ENCODE measurements around the gene KRT4.
"Not testable (repeated sequence)": the region's sequence is repeated elsewhere in the genome, so short reads cannot be mapped to it uniquely, and the experiment has no call there.

Gene KRT4

DNA sequence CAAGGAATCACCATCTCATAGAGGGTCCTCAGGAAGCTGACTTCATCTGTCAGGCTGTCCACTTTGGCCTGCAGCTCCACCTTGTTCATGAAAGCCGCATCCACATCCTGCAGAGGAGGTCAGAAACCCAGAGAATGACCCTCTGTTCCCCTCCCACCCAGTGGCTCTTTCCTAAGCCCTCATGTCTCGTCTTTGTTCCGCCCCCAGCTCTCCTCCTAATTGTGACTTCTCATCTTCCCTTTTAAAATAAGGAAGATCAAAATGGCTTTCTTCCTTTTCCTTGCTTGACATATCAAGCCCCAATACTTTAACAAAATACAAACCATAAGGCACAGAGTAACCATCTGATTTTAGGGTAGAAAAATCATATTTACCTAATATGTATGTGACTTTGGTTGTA is 41.1 kb downstream of the KRT4 start:
- DNase-seq (ENCODE audit: low spot score), result no peak

DNA sequence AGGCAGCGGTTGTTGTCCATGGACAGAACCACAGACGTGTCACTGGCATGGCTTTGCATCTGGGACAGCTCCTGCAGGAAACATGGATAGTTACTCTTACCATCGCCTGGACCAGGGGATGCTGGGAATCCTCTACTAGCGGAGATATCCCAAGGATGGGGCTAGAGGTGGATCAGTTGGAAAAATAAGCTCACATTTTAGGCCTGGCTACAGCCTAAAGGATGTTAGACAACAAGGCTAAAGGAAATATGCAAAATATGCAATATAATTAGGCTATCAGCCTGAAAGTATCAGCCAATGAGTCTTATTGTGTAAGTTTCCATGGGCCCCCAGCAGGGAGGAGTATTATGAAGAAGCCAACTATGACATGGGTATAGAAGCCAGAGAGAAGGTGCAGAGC is 41.7 kb downstream of the KRT4 start:
- DNase-seq (ENCODE audit: low spot score), result no peak

DNA sequence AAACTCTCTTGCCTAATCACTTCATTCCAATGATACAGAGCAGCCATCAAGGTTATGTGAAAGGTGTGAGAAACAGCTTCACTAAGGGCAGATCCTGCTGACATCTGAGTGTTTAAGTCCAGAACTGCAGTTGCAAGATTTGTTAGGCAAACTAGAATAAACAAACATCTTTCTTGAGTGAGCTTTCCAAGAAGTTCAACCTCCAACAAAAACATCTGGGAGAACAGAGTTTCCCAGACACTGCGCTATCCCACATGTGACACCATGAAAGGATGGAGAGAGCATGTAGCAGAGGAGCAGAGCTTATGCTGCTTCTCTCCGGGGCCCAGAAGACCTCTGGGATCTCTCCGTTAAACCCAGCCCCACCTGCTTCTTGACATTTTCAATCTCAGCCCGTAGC is 42.4 kb downstream of the KRT4 start:
- no peak for DNase-seq (ENCODE audit: low spot score)

DNA sequence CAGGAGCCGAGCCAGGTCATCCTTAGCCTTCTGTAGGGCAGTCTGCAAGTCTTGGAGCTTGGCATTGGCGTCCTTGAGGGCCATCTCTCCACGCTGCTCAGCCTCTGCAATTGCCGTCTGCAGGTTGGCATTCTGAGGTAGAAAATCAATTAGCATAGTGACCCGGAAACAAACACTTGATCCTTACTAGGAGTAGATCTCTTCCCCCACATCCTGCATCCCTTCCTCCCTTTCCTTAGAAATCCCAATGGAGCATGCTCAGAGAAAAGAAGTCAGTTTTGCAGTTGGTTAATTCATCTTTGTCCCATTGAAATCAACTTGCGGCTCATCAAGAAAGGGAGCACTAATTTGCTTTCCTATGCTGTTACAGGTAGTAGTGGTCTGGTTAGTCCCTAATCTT is 42.8 kb downstream of the KRT4 start:
- no peak for DNase-seq (ENCODE audit: low spot score)

DNA sequence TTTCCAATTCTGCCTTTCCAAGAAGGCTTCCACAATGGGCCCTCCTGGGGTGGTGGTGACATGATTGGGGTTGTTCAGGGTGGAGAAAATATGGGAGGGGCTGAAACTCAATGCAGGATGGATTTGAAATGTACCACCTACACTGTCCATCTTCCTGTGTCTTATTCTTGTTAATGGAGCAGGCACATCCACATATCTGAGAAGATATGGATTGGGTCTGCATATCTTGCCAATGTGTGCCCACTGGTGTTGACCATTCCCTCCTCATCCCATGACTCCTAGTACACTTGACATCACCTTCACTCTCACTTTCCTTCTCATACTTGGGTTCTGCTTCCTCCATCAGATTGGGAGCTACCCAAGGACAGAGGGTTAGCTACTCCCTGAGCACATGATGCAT is 44.0 kb downstream of the KRT4 start:
- no peak for DNase-seq (ENCODE audit: low spot score)

DNA sequence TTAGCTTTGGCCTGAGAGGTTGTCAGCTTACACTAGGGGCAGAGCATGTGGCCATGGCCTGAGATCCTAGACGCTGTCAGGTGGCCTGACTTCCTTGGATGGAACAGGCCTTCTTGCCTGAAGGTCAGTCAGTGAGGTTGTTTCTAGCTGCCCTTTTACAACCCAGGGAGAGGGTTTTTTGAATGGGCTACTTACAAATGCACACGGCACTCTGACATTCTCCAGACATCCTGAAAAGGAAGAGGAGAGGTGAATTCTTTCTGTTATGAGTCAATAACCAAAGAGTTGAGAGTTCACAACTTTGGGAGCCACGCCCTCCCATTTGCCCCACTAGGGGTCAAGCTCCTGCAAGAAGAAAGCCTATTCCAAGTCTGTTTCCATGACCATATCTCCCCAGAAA is 44.6 kb downstream of the KRT4 start:
- DNase-seq (ENCODE audit: low spot score), result no peak

DNA sequence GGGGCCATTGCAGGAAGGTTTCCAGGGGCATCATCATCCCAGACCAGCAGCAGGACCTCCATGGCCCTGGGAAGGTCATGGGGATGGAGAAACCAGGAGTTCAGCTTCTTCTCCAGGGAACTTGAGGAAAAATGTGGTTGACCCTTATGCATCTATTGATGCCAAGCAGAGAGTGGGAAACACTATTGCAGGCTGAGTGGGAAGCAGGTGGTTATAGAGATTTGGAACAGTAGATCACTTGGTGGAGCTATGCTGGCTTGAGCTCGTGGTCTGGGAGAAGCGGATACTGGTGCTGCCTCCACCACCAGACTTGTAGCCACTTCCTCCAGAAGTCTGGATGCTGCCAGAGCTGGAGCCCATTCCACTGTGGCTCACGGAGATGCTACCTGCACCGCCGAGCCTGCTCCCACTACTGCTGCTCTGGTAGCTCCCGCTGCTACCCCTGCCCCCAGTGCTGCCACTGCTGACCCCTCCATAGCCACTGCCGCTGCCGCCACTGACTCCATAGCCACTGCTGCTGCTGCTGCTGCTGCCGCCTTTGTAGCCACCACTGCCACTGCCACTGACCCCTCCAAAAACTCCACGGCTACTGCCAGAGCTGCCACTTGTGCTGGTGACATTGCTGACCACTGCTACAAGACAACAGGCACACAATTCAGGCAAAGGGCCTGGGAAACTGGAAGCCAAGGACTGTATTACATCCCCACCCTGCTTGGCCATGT is 45.3 kb downstream of the KRT4 start:
- DNase-seq (ENCODE audit: low spot score), result no peak

DNA sequence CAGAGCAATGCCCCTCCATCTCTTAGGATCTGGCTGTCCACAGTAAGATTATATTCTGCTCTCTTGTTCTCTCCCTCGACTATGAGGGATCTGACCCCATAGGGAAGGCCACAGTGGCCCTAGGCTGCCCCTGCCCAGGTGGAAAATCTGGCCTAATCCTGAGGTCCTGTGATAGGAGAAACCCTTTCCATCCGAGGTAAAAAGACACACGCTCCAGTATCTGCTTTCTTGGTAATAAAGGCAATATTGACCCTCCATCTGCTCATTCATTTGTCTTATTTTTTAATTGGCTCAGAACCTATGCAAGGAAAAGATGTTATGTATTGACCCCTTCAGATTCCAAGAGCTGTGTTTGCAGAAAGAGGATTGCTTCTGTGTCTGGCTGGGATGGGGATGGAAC is 46.5 kb downstream of the KRT4 start:
- no peak for DNase-seq (ENCODE audit: low spot score)

DNA sequence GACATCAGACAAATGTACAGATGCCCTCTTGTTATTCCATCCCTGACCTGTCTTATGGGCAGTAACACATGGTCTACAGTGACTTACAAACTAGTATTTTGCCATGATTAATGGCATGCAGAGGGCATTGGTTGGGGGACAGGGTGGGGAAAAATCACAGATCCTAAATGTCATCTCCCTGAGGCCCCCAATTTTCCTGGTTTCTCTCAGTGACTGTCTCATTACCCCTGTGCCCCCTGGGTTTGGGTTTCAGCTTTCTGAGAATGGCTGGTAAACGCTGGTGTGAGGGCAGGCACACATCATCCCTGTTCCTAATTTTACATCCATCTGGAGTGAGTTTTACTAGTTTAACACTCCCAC is 46.9 kb downstream of the KRT4 start:
- DNase-seq (ENCODE audit: low spot score), result no peak

DNA sequence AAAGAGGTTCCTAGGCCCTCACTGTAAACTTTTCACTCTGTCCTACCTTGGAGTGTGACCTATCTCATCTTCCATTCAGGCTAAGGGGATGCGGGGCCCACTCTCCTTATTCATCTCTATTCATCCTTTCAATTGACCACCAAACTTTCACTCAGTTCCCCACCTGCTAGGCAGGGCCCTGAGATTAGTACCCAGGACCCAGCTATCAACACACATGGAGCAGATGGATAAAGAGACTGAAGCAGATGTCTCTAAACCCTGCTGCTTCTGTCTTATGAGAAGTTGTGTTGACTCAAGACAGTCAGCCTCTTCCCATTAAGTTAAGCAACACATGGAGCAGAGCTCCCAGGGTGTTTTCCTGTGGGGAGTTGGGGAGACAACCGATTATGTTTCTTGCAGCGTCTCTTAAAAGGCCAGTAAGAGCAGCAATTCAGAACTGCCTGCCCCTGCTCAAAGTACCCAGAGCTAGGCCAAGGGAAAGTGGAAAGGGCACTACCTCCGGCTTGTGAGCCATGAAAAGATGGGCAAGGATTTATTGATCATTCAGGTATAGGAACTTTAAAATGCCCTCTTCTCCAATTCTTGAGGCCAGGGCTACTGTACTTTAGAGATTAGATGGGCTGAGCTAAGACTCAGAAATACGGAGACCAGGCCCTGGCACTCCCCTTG is 47.4 kb downstream of the KRT4 start:
- DNase-seq (ENCODE audit: low spot score), result no peak

DNA sequence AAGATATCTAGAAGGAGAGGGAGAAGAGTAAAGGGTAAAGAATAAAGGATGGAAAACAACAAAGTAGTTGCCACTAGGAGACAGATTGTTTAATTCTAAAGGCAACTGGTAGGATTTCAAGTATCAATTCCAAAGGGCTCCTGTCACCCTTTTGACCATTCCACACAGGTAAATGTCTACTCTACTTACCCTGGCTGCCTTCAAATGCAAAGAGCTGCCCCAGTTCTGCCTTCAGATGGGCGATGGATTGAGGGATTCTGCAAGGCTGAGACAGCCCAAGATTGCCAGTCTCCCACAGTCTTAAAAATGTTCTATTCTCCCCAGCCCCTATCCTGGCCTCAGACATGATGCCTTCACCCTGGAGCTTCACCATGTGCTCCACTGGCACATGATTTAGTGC is 48.2 kb downstream of the KRT4 start:
- DNase-seq (ENCODE audit: low spot score), result no peak

DNA sequence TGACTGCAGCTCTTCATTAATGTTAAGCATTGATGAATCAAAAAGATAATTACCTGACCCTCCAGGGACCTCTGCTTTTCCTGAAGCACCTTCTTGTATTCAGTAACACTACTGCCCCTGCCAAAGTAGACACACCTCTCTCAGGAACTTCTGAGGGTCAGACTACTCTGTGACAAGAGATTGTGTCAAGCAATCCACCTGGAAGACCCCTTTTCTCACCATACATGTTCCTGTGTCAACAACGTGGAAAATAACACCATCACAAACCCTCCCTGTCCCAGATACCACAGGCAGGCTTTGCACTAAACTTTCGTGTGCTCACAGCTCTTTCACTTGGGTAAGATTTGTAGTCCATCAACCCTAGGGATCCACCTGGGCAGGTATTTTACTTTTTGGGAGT is 49.9 kb downstream of the KRT4 start:
- DNase-seq (ENCODE audit: low spot score), result no peak

DNA sequence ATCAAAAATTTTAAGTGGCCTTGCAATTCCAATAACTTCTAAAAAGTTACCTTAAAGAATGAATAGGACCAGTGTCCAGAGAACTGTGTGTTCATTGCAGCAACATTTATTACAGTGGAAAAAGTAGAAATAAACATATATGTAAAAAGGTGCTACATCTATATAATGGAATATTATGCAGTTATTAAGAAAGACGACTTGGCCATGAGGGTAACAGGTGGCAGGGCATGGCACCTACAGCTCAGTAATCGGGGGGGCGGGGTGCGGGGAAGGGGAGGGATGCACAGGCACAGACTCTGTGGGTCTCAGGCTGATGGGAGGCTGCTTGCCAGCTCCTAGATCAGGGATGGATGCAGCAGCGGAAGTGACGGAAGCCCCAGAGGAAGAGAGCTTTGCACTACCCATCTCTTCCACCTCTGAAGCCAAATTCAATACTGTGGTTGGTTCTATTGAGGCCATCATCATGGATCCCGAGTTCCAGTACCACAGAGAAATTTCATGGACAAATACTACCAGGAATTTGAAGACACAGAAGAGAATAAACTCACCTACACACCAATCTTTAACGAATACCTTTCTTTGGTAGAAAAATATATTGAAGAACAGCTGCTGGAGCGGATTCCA is 50.8 kb downstream of the KRT4 start:
- no peak for DNase-seq (ENCODE audit: low spot score)

DNA sequence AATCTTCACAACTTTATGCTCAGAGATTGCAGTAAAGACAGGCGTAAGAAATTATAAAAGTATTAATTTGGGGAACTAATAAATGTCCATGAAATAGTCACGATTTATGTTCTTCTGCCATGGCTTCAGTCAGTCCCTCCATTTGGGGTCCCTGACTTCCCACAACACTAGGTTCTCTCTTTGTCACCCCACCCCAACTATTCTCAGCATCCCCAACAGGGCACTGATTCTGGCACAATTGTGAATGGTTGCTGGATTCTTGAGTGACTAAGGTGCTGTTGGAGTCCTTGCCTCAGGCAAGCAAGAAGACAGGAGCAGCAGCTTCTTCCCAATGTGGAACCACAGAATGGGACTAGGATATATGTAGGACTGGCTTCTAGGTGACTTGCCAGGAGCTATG is 52.1 kb downstream of the KRT4 start:
- no peak for DNase-seq (ENCODE audit: low spot score)

DNA sequence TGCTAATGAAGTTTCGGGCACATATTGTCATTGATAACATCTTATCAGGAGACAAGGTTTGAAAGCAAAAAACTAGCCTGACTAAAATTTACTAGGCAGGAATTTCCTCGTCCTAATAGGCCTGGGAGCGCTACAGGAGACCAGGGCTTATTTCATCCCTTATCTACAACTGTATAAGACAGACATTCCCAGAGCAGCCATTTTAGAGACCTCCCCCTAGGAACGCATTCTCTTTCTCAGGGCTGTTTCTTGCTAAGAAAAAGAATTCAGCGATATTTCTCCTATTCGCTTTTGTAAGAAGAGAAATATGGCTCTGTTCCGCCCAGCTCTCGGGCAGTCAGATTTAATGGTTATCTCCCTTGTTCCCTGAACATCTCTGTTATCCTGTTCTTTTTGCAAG is 52.7 kb downstream of the KRT4 start:
- not testable (repeated sequence) for DNase-seq (ENCODE audit: low spot score)

DNA sequence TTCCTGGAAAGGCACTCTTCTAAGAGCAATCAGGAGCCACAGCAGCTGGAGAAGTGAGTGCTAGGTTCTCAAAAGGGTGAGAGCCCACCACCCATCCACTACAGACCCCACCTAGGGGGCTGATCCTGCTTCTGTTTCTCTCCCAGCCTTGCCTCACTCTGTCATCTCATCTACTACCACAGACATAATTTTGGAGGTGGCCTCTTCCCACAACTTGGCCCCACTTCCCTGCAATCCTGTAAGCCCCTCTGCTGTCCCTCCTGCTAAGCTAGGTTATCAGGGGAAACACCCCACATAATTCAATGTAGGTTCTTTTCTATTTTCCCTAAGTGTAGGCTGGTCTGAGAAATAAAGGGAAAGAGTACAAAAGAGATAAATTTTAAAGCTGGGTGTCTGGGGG is 53.3 kb downstream of the KRT4 start:
- DNase-seq (ENCODE audit: low spot score), result no peak

DNA sequence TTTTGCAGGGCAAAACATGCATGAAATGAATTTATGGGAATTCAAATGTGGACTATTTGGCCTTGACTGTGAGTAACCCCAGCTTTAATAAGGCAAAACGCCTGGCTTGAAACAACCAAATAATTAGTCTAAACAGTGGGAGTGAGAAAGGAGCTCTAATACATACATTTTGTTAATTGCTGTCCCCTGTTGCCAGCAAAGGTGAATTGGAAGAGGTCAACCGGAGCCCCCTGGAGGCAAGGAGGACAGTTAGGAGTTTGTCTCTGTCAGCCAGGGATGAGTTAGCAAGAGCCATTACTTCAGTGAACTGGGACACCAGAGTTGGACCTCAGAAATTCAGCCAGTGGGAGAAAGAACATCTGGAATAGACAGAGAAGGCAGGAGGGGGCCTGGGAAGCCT is 54.2 kb downstream of the KRT4 start:
- DNase-seq (ENCODE audit: low spot score), result no peak

DNA sequence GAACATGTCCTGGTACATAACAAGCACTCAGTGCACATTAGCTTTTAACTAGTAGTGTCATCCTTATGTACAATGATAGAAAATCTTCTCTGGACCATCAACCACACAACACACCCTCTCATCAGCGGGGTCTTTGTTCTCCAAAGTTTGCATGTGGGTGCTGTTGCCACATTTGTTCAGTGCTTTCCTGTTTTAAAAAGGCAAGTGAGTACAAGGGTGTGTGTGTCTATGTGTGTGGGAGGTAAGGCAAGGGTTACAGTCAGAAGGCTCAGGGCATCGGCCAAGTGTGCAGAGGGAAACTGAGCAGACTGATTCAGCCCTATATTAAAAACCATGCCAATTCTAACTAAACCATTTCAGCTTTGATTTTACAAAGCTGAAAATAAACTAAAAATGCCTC is 54.7 kb downstream of the KRT4 start:
- DNase-seq (ENCODE audit: low spot score), result no peak

DNA sequence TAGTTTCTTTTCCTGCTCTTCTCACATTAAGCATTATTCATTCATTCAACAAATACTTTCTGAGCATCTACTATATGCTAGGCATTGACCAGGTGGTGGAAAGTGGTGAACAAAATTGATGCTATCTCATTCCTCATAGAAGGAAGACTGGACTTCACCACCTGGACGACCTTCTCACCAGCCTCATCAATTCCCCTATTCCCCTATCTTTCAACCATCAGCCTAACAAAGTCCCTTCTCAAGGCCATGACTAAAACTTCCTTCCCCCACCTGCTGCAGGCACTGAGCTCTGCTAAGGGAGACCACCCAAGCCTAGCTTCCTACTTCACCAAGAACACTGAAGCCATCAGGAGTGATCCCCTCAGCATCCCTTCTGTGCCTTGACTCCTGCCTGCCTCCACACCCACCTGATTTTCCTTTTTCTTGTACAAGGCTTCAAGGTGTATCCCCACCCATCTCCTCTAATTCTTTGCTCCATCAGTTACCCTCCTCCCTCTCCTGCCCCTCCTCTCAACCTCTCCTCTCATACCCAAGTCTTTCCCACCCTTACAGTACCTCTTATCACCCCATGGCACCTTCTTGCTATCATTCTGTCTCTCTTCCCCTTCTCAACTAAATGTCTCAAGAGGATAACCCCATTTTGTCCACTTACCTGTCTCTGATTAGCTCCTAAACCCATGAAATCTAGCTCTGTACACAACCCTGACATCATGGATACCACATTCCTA is 56.3 kb downstream of the KRT4 start:
- DNase-seq (ENCODE audit: low spot score), result no peak
